Neuronal stem cell (in vitro differentiated cells): ENCODE results near the gene PEX5.

Experiments used
- DNase-seq: peaks from one replicate; pipeline ENCODE4 v3.0.0-alpha.2; 2013; ENCODE audit warnings: low spot score
- H2AFZ ChIP-seq: one replicate; pipeline ENCODE4 v1.6.1; 2013; ENCODE audit warnings: mild to moderate bottlenecking, low read length, inconsistent platforms
- H2AK5ac ChIP-seq: 2 replicates; pipeline ENCODE4 v1.6.1; 2013; ENCODE audit warnings: low read depth, mild to moderate bottlenecking, inconsistent platforms, low read length, moderate library complexity, mixed read lengths
- H2BK120ac ChIP-seq: 2 replicates; pipeline ENCODE4 v1.6.1; 2013; ENCODE audit warnings: low read depth, mild to moderate bottlenecking, inconsistent platforms, low read length, moderate library complexity, mixed read lengths
- H2BK12ac ChIP-seq: one replicate; pipeline ENCODE4 v1.6.1; 2013; ENCODE audit warnings: low read length, inconsistent platforms
- H2BK15ac ChIP-seq: 2 replicates; pipeline ENCODE4 v1.6.1; 2013; ENCODE audit warnings: mild to moderate bottlenecking, low read length, inconsistent platforms, mixed read lengths
- H2BK5ac ChIP-seq: one replicate; pipeline ENCODE4 v1.6.1; 2013; ENCODE audit warnings: inconsistent platforms, mild to moderate bottlenecking, low read length, moderate library complexity
- H3K14ac ChIP-seq: one replicate; pipeline ENCODE4 v1.6.1; 2013; ENCODE audit warnings: low read length, inconsistent platforms
- H3K18ac ChIP-seq: 2 replicates; pipeline ENCODE4 v1.6.1; 2013; ENCODE audit warnings: low read length, inconsistent platforms
- H3K23ac ChIP-seq: 2 replicates; pipeline ENCODE4 v1.6.1; 2013; ENCODE audit warnings: low read depth, mild to moderate bottlenecking, mixed read lengths, low read length, inconsistent platforms; ENCODE audit not compliant: poor library complexity
- H3K27ac ChIP-seq: replicated peaks from 3 replicates; pipeline ENCODE4 v1.5.1; 2013; ENCODE audit warnings: low read length, inconsistent platforms
- H3K27me3 ChIP-seq, 3 experiments: 2 replicates each; pipeline ENCODE4 v1.6.1; 2013; ENCODE audit warnings: low read length in 3 of 3, mild to moderate bottlenecking in 2 of 3, inconsistent platforms in 1 of 3, low read depth in 1 of 3, mixed read lengths in 1 of 3, moderate library complexity in 1 of 3; ENCODE audit not compliant: control insufficient read depth in 3 of 3, insufficient read depth in 3 of 3
- H3K36me3 ChIP-seq, 2 donors: replicated peaks in 1 of 2; 2 replicates each; pipeline ENCODE4 v1.6.1; 2013; ENCODE audit warnings: low read length in 2 of 2; ENCODE audit not compliant: control insufficient read depth in 2 of 2, insufficient read depth in 2 of 2
- H3K4ac ChIP-seq: 2 replicates; pipeline ENCODE4 v1.6.1; 2013; ENCODE audit warnings: inconsistent platforms, mild to moderate bottlenecking, low read length, moderate library complexity
- H3K4me1 ChIP-seq, 2 donors: 1 replicate in 1 of 2; 2 replicates in 1 of 2; pipeline ENCODE4 v1.6.1; 2013; ENCODE audit warnings: low read length in 2 of 2, low read depth in 1 of 2; ENCODE audit not compliant: control insufficient read depth in 2 of 2, insufficient read depth in 1 of 2
- H3K4me2 ChIP-seq: one replicate; pipeline ENCODE4 v1.6.1; 2013; ENCODE audit warnings: mild to moderate bottlenecking, low read length, inconsistent platforms; ENCODE audit not compliant: insufficient read depth, poor library complexity, severe bottlenecking
- H3K4me3 ChIP-seq, 2 donors: 2 replicates each; pipeline ENCODE4 v1.5.1; 2013; ENCODE audit warnings: low read length in 2 of 2, mild to moderate bottlenecking in 2 of 2, inconsistent platforms in 1 of 2, moderate library complexity in 1 of 2
- H3K79me1 ChIP-seq: one replicate; pipeline ENCODE4 v1.6.1; 2013; ENCODE audit warnings: low read depth, mild to moderate bottlenecking, inconsistent platforms, low read length, moderate library complexity
- H3K9ac ChIP-seq: one replicate; pipeline ENCODE4 v1.6.1; 2013; ENCODE audit warnings: mild to moderate bottlenecking, low read depth, low read length, inconsistent platforms; ENCODE audit not compliant: poor library complexity
- H3K9me3 ChIP-seq, 2 donors: replicated peaks in 1 of 2; 2 replicates each; pipeline versions ENCODE3 to v1.6.1; 2013; ENCODE audit warnings: low read length in 2 of 2, mild to moderate bottlenecking in 2 of 2, inconsistent platforms in 1 of 2, low read depth in 1 of 2, mixed read lengths in 1 of 2, moderate library complexity in 1 of 2; ENCODE audit not compliant: control insufficient read depth in 2 of 2, insufficient read depth in 1 of 2
- H4K8ac ChIP-seq: one replicate; pipeline ENCODE4 v1.6.1; 2013; ENCODE audit warnings: low read depth, mild to moderate bottlenecking, inconsistent platforms, low read length, moderate library complexity
- H4K91ac ChIP-seq: one replicate; pipeline ENCODE4 v1.6.1; 2013; ENCODE audit warnings: low read length, low read depth, mild to moderate bottlenecking, inconsistent platforms; ENCODE audit not compliant: poor library complexity
- WGBS, 2 donors: extraction: QIAGEN DNeasy Blood & Tissue Kit; methylation state at CpG; one replicate each; pipeline ENCODE4 v1.1.7; 2013; ENCODE audit warnings: missing lambda C conversion rate in 2 of 2, mixed read lengths in 1 of 2; ENCODE audit not compliant: insufficient read length in 2 of 2, insufficient replicate concordance in 1 of 2; ENCODE audit errors: extremely low coverage in 2 of 2; 5-methylcytosine and 5-hydroxymethylcytosine counted together

PEX5 gene

DNA sequence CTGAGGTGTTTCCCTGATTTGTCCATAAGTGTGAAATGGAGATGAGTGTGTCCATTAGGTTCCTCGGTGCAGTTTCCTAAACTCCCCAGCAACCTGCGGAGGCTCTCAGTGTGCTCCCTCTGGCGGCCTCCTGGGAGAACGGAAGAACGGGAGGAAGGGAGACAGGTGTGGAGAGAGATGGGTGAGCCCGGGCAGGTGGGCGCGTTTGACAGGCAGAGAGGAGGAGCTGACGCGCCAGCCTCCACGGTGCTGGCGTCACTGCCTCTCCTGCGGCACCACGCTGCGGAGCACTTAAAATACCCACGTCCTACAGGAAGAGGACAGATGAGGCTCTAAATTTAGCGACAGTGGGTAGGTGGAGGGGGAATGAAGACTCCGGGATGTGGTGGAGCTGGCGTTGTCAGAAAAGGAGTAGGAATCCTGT is 26.8 kb upstream of the PEX5 start:
- Histone ChIP-seq H3K4me1 (no peaks in the 10 kb centered on the region), H4K91ac (no peak overlapping the region), H3K4me3 (no peak overlapping the region), H2BK120ac (no peak overlapping the region), H2BK5ac (no peak overlapping the region), H2AK5ac (no peak overlapping the region), H3K27me3 (peaks cover 0 to 20% (median 0%) of the 10 kb centered on the region in 3 experiments), H3K9me3 (peaks cover 6 to 10% of the 10 kb centered on the region in 2 donors), H3K18ac (no peak overlapping the region), H3K23ac (no peak overlapping the region), H3K14ac (no peak overlapping the region), H3K27ac (no peak overlapping the region), H3K4me2 (no peak overlapping the region), H3K4ac (no peak overlapping the region), H3K79me1 (no peaks in the 10 kb centered on the region), H2AFZ (no peak overlapping the region), H2BK15ac (no peak overlapping the region), H4K8ac (no peak overlapping the region), H3K36me3 (peaks cover 0 to under 1% of the 10 kb centered on the region in 2 donors), H2BK12ac (no peak overlapping the region), H3K9ac (peak overlapping the region; percentile 56)
- DNase-seq, result no peak
- WGBS, 2 donors, result no CpG with 5 or more reads among the region's 19 CpGs

DNA sequence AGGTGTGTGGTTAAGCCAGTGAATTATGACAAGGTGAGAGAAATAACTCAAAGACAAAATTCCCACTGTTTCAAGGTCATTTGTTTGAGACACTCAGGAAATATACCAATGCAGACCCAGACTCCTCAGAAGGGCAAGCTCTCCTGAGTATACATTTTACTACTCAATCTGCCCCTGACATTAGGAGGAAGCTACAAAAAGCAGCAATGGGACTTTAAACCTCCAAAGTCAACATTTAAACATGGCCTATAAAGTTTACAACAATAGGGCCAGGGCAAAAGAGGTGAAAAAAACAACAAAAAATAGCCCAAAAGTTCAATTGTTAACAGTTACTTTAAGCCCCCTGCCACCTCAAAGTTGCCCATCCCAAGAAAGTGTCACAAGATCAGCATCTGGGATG is 19.5 kb upstream of the PEX5 start:
- H3K18ac ChIP-seq, result no peak overlapping the region
- peaks cover 26 to 36% of the 10 kb centered on the region in 2 donors for H3K9me3 ChIP-seq
- no peaks in the 10 kb centered on the region for H3K79me1 ChIP-seq
- H2BK12ac ChIP-seq, result no peak overlapping the region
- no peak overlapping the region for H3K14ac ChIP-seq
- no peak overlapping the region for H4K8ac ChIP-seq
- no peak overlapping the region for H3K27ac ChIP-seq
- no peak overlapping the region for H3K9ac ChIP-seq
- no peak overlapping the region for H2BK15ac ChIP-seq
- H3K4ac ChIP-seq, result no peak overlapping the region
- no peak overlapping the region for H4K91ac ChIP-seq
- H2BK120ac ChIP-seq, result no peak overlapping the region
- H3K27me3 ChIP-seq, result no peaks in the 10 kb centered on the region
- no peak overlapping the region for H3K4me3 ChIP-seq
- no peak for DNase-seq
- no peaks in the 10 kb centered on the region for H3K4me1 ChIP-seq
- H3K4me2 ChIP-seq, result no peak overlapping the region
- H2AK5ac ChIP-seq, result no peak overlapping the region
- H3K23ac ChIP-seq, result no peak overlapping the region
- no peak overlapping the region for H2AFZ ChIP-seq
- H3K36me3 ChIP-seq, result no peaks in the 10 kb centered on the region
- no peak overlapping the region for H2BK5ac ChIP-seq

DNA sequence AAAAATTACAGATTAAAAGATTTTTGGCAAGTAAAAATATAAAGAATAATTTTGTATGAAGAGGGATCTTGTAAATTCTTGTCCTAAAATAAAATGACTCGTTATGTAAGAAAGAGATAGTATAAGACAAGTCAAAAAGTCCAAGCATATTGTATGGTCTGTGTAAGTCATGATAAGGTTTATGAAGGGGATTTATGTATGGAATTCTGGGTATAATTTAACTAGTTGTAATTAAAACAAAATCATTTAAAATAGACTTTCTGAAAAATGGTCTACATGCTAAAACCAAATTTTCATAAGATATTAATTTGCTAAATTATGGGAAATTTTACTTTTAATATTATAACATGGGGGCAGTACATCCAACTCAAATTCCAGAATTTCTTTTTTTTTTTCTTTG is 17.6 kb upstream of the PEX5 start:
- Histone ChIP-seq H4K91ac (no peak overlapping the region), H3K27ac (no peak overlapping the region), H2BK12ac (no peak overlapping the region), H3K4me3 (no peak overlapping the region), H2BK15ac (no peak overlapping the region), H3K4me1 (no peaks in the 10 kb centered on the region), H2AK5ac (no peak overlapping the region), H3K27me3 (no peaks in the 10 kb centered on the region), H3K9me3 (peaks cover 19 to 35% of the 10 kb centered on the region in 2 donors), H3K14ac (no peak overlapping the region), H3K79me1 (no peaks in the 10 kb centered on the region), H3K18ac (no peak overlapping the region), H3K4me2 (no peak overlapping the region), H2AFZ (no peak overlapping the region), H4K8ac (no peak overlapping the region), H3K36me3 (no peaks in the 10 kb centered on the region), H2BK5ac (no peak overlapping the region), H3K4ac (no peak overlapping the region), H3K23ac (no peak overlapping the region), H2BK120ac (no peak overlapping the region), H3K9ac (no peak overlapping the region)
- DNase-seq, result no peak
- no CpG with 5 or more reads among the region's 1 CpG for WGBS, 2 donors

DNA sequence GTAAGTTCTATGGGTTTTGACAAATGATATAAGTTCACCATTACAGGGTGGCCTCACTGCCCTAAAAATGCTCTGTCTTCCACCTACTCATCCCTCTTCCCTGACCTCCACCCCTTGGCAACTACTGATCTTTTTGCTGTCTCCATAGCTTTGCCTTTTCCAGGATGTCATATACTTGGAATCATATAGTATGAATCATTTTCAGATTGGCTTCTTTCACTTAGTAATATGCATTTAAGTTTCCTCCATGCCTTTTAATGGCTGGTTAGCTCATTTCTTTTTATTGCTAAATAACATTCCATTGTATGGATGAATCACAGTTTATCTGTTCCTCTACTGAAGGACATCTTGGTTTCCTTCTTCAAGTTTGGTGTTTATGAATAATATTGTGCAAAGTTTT is 14.0 kb upstream of the PEX5 start:
- Histone ChIP-seq H4K91ac (no peak overlapping the region), H3K18ac (no peak overlapping the region), H3K4me1 (no peaks in the 10 kb centered on the region), H3K4me3 (no peak overlapping the region), H4K8ac (no peak overlapping the region), H2BK5ac (no peak overlapping the region), H3K23ac (no peak overlapping the region), H2AFZ (no peak overlapping the region), H2BK15ac (no peak overlapping the region), H3K36me3 (no peaks in the 10 kb centered on the region), H2BK120ac (no peak overlapping the region), H3K14ac (no peak overlapping the region), H3K79me1 (no peaks in the 10 kb centered on the region), H3K27ac (no peak overlapping the region), H2AK5ac (no peak overlapping the region), H3K9me3 (peaks cover 6 to 14% of the 10 kb centered on the region in 2 donors), H2BK12ac (no peak overlapping the region), H3K4me2 (no peak overlapping the region), H3K9ac (no peak overlapping the region), H3K27me3 (no peaks in the 10 kb centered on the region), H3K4ac (no peak overlapping the region)
- no peak for DNase-seq
